NB4 (cell line): Measurements from ENCODE around the gene MPDU1.

Experiments used
- DNase-seq: peaks from one replicate; pipeline ENCODE4 v3.0.0; 2010; ENCODE audit warnings: low read depth
- H3K4me3 ChIP-seq: one replicate; pipeline ENCODE4 v1.5.1; 2011; ENCODE audit warnings: mild to moderate bottlenecking, low read depth, low read length, moderate library complexity
- MYC ChIP-seq: IDR thresholded peaks from 2 replicates; pipeline ENCODE4 v1.6.1; 2011; ENCODE audit warnings: low read depth, low read length
- POLR2A ChIP-seq: IDR thresholded peaks from 2 replicates; pipeline ENCODE4 v1.6.1; 2011; ENCODE audit warnings: mild to moderate bottlenecking; ENCODE audit not compliant: insufficient read length; ENCODE audit errors: extremely low read depth
- TF ChIP-seq, protein P1 (sequence below): IDR thresholded peaks from 2 replicates; pipeline ENCODE4 v1.6.1; 2011; ENCODE audit warnings: low read depth, low read length
- TF ChIP-seq, protein P2 (sequence below): IDR thresholded peaks from one replicate; pipeline ENCODE4 v1.5.1; 2012; ENCODE audit warnings: low read depth, low read length

MPDU1 gene

DNA sequence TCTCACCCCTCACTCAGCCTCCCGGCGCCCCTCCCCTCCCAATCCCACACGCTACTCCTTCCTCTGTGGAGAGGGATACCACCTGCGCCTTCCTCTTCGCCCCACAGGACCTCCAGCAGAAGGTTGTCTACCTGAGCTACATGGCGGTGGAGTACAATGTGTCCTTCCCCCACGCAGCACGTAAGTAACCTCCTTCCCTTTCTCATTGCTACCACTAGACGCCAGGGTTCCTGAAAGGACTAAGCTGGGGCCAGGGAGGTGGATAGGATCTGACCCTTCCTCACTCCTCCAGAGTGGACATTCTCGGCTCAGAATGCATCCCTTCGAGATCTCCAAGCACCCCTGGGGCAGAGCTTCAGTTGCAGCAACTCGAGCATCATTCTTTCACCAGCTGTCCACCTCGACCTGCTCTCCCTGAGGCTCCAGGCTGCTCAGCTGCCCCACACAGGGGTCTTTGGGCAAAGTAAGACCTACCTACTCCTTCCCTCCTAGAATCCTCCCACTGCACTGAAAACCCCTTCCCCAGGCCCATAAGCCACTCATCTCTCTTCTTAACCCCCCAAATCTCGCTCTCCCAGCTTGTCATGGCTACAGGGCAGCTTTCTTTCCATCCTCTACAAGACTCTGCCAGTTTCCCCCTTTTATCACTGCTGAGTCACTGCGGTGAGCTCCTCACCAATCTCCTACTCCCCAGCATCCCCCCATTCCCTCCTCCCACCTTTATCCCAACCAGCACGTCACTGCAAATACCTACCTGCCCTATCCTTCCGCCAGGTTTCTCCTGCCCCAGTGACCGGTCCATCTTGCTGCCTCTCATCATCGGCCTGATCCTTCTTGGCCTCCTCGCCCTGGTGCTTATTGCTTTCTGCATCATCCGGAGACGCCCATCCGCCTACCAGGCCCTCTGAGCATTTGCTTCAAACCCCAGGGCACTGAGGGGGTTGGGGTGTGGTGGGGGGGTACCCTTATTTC, 2.8 kb upstream of the MPDU1 start:
- no peak for DNase-seq
- TF ChIP-seq, protein P1, sequence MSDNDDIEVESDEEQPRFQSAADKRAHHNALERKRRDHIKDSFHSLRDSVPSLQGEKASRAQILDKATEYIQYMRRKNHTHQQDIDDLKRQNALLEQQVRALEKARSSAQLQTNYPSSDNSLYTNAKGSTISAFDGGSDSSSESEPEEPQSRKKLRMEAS, result no peak
- TF ChIP-seq, protein P2, sequence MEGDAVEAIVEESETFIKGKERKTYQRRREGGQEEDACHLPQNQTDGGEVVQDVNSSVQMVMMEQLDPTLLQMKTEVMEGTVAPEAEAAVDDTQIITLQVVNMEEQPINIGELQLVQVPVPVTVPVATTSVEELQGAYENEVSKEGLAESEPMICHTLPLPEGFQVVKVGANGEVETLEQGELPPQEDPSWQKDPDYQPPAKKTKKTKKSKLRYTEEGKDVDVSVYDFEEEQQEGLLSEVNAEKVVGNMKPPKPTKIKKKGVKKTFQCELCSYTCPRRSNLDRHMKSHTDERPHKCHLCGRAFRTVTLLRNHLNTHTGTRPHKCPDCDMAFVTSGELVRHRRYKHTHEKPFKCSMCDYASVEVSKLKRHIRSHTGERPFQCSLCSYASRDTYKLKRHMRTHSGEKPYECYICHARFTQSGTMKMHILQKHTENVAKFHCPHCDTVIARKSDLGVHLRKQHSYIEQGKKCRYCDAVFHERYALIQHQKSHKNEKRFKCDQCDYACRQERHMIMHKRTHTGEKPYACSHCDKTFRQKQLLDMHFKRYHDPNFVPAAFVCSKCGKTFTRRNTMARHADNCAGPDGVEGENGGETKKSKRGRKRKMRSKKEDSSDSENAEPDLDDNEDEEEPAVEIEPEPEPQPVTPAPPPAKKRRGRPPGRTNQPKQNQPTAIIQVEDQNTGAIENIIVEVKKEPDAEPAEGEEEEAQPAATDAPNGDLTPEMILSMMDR, result no peak
- no peak for TF ChIP-seq MYC
- TF ChIP-seq POLR2A, result no peak
- no peak overlapping the region for H3K4me3 ChIP-seq

DNA sequence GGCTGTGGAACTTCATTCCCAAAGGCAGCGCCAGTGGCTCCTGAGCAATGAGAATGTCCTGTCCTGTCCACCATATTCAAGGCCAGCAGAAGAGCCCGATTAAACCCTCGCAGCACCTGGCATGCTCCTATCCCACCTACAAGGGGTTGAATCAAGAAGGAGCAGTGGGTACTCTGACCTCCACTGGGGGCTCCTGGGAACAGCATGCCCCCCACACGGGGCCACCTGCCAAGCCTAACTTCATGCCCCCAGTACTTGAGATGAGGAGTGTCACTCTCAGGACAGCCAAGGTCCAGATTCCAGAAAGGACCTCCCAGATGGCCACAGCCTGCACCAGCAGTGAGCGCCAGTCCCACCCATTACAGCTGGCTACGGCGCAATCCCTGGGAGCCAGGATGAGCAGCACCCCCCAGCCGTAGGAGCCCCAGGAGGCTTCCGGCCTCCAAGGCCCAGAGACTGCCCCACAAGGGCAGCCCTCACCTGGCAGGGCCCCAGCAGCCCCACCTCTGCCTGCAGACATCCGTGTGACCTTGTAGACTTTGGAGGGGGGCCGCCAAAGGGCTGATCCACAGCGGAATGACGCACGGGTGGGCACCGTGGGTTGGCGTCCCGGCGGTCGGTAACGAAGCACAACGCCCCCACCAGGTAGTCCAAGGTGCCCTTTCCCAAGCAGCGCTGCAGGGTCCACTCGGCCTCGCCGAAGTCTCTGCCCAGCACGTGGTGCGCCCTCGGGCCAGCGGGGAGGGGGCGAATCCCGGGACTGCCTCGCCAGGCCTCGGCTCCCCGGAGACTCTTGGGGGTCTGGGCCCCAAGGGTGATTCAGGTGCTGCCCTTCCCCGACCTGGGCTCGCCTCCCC, 1.0 kb upstream of the MPDU1 start:
- TF ChIP-seq MYC (no peak), POLR2A (no peak)
- TF ChIP-seq, protein P2, result no peak
- TF ChIP-seq, protein P1, result no peak
- no peak overlapping the region for H3K4me3 ChIP-seq
- DNase-seq, result no peak

DNA sequence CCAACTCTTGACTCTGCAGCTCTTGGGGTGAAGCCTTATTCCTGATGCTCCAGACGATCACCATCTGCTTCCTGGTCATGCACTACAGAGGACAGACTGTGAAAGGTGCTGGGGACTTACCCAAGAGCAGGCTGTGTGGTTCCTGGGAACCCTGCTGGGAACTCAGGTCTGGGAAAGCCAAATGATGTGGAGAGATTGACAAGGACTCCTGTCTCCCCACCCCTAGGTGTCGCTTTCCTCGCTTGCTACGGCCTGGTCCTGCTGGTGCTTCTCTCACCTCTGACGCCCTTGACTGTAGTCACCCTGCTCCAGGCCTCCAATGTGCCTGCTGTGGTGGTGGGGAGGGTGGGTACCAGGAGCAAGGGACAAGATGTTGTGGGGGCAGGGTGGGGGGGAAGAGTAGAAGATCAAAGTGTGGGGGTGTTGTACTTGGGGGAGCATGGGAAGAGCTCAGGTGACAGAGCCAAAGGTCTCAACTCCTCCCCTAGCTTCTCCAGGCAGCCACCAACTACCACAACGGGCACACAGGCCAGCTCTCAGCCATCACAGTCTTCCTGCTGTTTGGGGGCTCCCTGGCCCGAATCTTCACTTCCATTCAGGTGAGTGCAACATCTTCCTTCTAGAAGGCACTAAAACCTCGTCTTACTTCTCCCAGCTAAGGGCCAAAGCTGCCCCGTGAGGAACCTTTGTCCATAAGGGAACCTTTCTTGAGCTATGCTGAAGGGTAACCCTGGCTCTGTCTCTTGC, 3.2 kb downstream of the MPDU1 start:
- DNase-seq, result no peak
- no peak overlapping the region for H3K4me3 ChIP-seq
- no peak for TF ChIP-seq POLR2A
- TF ChIP-seq, protein P2, result peak; percentile 1
- TF ChIP-seq, protein P1, result no peak
- TF ChIP-seq MYC, result no peak

DNA sequence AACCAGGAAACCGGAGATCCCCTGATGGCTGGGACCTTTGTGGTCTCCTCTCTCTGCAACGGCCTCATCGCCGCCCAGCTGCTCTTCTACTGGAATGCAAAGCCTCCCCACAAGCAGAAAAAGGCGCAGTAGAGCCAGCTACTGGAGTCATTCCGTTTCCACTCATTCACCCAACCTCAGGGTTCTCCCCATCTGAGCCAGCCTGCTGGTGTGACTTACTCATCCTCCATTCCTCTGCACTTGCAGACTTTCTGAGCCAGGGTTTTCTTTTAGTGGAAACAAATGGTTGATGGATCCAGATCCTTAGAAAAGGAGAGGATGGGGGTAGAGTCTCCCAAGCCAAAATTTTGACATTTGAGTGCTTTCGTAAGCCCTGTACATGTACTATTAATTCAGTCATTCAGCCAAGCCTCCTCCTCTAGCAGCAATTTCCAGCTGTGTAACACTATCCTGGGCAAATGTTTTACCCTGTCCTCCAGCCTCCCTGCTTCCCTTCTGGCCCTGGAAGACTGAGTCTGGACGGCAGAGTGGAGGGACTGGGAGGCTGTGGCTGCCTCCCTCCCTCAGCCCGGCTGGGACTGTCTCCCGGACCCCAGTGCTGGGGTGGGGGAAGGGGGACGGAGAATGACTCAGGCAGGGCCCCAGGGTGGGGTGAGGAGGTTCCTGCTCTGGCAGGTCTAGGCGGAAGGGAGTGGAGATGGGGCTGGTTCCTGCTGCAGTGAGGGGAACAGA, 3.9 kb downstream of the MPDU1 start:
- H3K4me3 ChIP-seq, result no peak overlapping the region
- DNase-seq, result no peak
- TF ChIP-seq, protein P1, result no peak
- TF ChIP-seq, protein P2, result no peak
- no peak for TF ChIP-seq POLR2A
- TF ChIP-seq MYC, result no peak
